GM19467 (cell line): Measurements from ENCODE around the gene GASK1A.

Source experiments
- ATAC-seq: cut with Tn5 transposase; IDR thresholded peaks from one replicate; pipeline ENCODE4 v1.9.1; 2021; ENCODE audit warnings: mild to moderate bottlenecking, moderate library complexity; ENCODE audit not compliant: unreplicated experiment

GASK1A gene

GRCh38 chr3:43105596-43106292 is 126.6 kb downstream of the GASK1A start, which contains the start of gene POMGNT2:
Gene POMGNT2, minus strand, starts transcription at chr3:43106079. Its CDS starts 24,648 bp downstream, at chr3:43081431.
- peak; percentile 87 for ATAC-seq

- ATAC-seq, result no peak
Measured at GRCh38 chr3:43106293-43106628, 127.2 kb downstream of the GASK1A start.
